Small intestine (tissue), 7 donors: ENCODE measurements around the gene HAS3. TPM values are rescaled to one million over a fixed set of nuclear protein-coding genes. Genes with fewer than 3 reads are reported as not detected.
"Not testable (repeated sequence)": the region's sequence is repeated elsewhere in the genome, so short reads cannot be mapped to it uniquely, and the experiment has no call there.

Source experiments
- DNase-seq, 2 donors: peaks; one replicate each; pipeline versions ENCODE4 v3.0.0 to v3.0.0-alpha.2; 2013
- FAIRE-seq: peaks from 2 replicates; lab custom pipeline; 2012; peaks lifted over from hg19 to GRCh38; lab: Jason Lieb, UNC
- H3K27ac ChIP-seq, 3 donors: one replicate each; pipeline ENCODE4 v1.5.1; 2013; ENCODE audit warnings: low read length in 2 of 3, mild to moderate bottlenecking in 2 of 3, control low read depth in 1 of 3, inconsistent platforms in 1 of 3, low read depth in 1 of 3, moderate library complexity in 1 of 3
- H3K27me3 ChIP-seq, 3 donors: one replicate each; pipeline ENCODE4 v1.6.1; 2013; ENCODE audit warnings: low read length in 3 of 3, inconsistent platforms in 1 of 3; ENCODE audit not compliant: control insufficient read depth in 3 of 3, insufficient read depth in 3 of 3
- H3K36me3 ChIP-seq, 3 donors: one replicate each; pipeline ENCODE4 v1.6.1; 2013; ENCODE audit warnings: low read length in 3 of 3, inconsistent platforms in 1 of 3, low read depth in 1 of 3, mild to moderate bottlenecking in 1 of 3, moderate library complexity in 1 of 3; ENCODE audit not compliant: control insufficient read depth in 3 of 3, insufficient read depth in 2 of 3
- H3K4me1 ChIP-seq, 3 donors: one replicate each; pipeline ENCODE4 v1.6.1; 2013; ENCODE audit warnings: low read length in 2 of 3, inconsistent platforms in 1 of 3, low read depth in 1 of 3, mild to moderate bottlenecking in 1 of 3, moderate library complexity in 1 of 3; ENCODE audit not compliant: control insufficient read depth in 3 of 3, insufficient read depth in 2 of 3
- H3K4me3 ChIP-seq, 3 donors: one replicate each; pipeline ENCODE4 v1.5.1; 2013; ENCODE audit warnings: low read length in 3 of 3, control low read depth in 1 of 3, inconsistent platforms in 1 of 3, low read depth in 1 of 3, mild to moderate bottlenecking in 1 of 3, moderate library complexity in 1 of 3
- H3K9me3 ChIP-seq, 2 donors: one replicate each; pipeline ENCODE4 v1.6.1; 2013; ENCODE audit warnings: low read depth in 1 of 2, low read length in 1 of 2; ENCODE audit not compliant: control insufficient read depth in 2 of 2, insufficient read depth in 1 of 2
- WGBS, 3 donors: extraction: QIAGEN DNeasy Blood & Tissue Kit; methylation state at CpG; one replicate each; pipeline ENCODE4 v1.1.7; 2013; 5-methylcytosine and 5-hydroxymethylcytosine counted together
- polyA plus RNA-seq, 4 donors: library from polyadenylated mRNA; stranded (reverse) in 3 of 4; unstranded in 1 of 4; fragments of 200-250 nt in 3 of 4; fragments of 120-200 nt in 1 of 4; gene quantifications; one replicate each; pipeline versions ENCODE4 v1.2.1 to v1.2.3, GENCODE V29; 2013
- donor health status: healthy with polysubstance abuse.
- donor health status: control.
- donor health status: control.
- donor health status: Bipolar disorder and iron deficiency.
- donor health status: healthy.

The HAS3 gene
- polyA plus RNA-seq, 4 donors, result 0.67 to 5.3 (median 0.94) TPM

DNA sequence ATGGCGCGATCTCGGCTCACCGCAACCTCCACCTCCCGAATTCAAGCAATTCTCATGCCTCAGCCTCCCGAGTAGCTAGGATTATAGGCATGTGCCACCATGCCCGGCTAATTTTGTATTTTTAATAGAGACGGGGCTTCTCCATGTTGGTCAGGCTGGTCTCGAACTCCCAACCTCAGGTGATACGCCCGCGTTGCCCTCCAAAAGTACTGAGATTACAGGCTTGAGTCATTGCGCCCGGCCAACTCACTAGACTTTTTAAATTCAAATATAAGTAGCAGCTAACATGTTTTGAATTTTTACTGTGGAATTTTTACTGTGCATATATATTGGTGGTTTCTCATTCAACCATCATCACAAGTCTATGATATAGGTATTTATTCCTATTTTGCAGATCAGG is 19.5 kb downstream of the HAS3 start:
- not testable (repeated sequence) for H3K27ac ChIP-seq, DNase-seq, H3K4me1 ChIP-seq, H3K27me3 ChIP-seq, H3K4me3 ChIP-seq, H3K9me3 ChIP-seq, FAIRE-seq
- H3K36me3 ChIP-seq, result peaks cover under 1 to 30% (median 3%) of the 10 kb centered on the region in 3 donors
- 96 to 97% (median 96%) methylated on average over 14 of the region's 14 CpGs for WGBS, 3 donors

GRCh38 chr16:69126221-69126620 is 20.8 kb downstream of the HAS3 start:
- Histone ChIP-seq H3K36me3 (peaks cover 0 to 18% (median 2%) of the 10 kb centered on the region in 3 donors), H3K27ac (no peak overlapping the region), H3K27me3 (no peaks in the 10 kb centered on the region), H3K4me3 (no peak overlapping the region), H3K9me3 (no peaks in the 10 kb centered on the region), H3K4me1 (peaks cover 0 to 4% (median 2%) of the 10 kb centered on the region in 3 donors)
- no peak for DNase-seq
- FAIRE-seq, result no peak
- WGBS, 3 donors, result 74 to 84% (median 83%) methylated on average over 3 of the region's 3 CpGs

GRCh38 chr16:69126801-69127200 is 21.3 kb downstream of the HAS3 start:
- not testable (repeated sequence) for H3K27me3 ChIP-seq, H3K9me3 ChIP-seq, FAIRE-seq, H3K4me3 ChIP-seq, H3K4me1 ChIP-seq, H3K27ac ChIP-seq, DNase-seq
- H3K36me3 ChIP-seq, result peaks cover 0 to 18% (median 2%) of the 10 kb centered on the region in 3 donors
- WGBS, 3 donors, result 97% methylated on average over 10 of the region's 10 CpGs

DNA sequence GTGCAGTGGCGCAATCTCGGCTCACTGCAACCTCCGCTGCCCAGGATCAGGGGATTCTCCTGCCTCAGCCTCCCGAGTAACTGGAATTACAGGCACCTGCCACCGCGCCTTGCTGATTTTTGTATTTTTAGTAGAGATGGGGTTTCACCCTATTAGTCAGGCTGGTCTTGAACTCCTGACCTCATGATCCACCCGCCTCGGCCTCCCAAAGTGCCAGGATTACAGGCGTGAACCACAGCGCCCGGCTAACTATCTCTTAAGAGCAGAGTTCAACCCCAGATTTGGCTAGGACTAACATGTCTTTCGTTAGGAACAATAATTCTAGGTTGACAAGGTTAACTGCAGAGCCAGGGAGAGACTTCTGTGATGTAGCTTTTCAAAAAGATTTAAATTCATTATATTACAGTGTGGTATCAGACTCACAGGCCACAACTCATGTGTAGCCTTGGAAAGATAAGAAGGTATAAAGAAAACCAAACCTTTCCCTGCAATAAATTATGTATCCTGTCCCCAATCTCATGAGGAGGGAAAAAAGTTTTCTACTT is 22.6 kb downstream of the HAS3 start:
- H3K27me3 ChIP-seq, result no peaks in the 10 kb centered on the region
- WGBS, 3 donors, result 55 to 80% (median 76%) methylated on average over 12 of the region's 12 CpGs
- DNase-seq (peak in 1 of 2 donors; percentile 25), FAIRE-seq (no peak)
- no peak overlapping the region for H3K27ac ChIP-seq
- H3K4me1 ChIP-seq, result peaks cover 0 to 6% (median 2%) of the 10 kb centered on the region in 3 donors
- no peaks in the 10 kb centered on the region for H3K9me3 ChIP-seq
- no peak overlapping the region for H3K4me3 ChIP-seq
- H3K36me3 ChIP-seq, result peaks cover 0 to 16% (median 2%) of the 10 kb centered on the region in 3 donors

DNA sequence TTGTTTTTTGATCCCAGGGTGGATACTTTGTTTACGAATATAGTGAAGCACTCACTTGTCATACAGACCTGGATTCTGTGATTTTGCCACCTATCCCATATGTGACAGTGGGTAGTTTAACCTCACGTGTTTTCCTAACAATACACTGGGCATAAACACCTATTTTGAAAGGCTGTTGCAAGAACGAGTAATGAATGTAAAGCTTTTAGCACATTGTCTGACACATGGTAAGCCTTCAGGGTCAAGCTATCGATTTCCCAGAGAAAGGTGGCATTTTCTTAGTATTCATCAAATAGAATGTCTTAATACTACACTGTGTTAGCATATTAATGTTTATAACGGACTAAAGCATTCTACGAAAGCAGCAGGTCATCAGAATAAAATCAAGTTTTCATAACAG is 25.0 kb downstream of the HAS3 start:
- Histone ChIP-seq H3K9me3 (no peaks in the 10 kb centered on the region), H3K27ac (no peak overlapping the region), H3K36me3 (peaks cover 0 to 10% (median 2%) of the 10 kb centered on the region in 3 donors), H3K27me3 (no peaks in the 10 kb centered on the region), H3K4me3 (no peak overlapping the region), H3K4me1 (peaks cover 2 to 9% (median 8%) of the 10 kb centered on the region in 3 donors)
- no peak for DNase-seq
- no peak for FAIRE-seq
- WGBS, 3 donors, result 65 to 73% (median 68%) methylated on average over 6 of the region's 6 CpGs

- H3K4me1 ChIP-seq, result peaks cover 2 to 9% (median 8%) of the 10 kb centered on the region in 3 donors
- H3K9me3 ChIP-seq, result no peaks in the 10 kb centered on the region
- FAIRE-seq, result no peak
- H3K27me3 ChIP-seq, result no peaks in the 10 kb centered on the region
- peak overlapping the region; percentile 75 to 95 (median 86) for H3K27ac ChIP-seq
- peak overlapping the region; percentile 84 to 99 (median 85) for H3K4me3 ChIP-seq
- DNase-seq, result no peak
- WGBS, 3 donors, result 2 to 3% (median 2%) methylated on average over 13 to 15 of the region's 15 CpGs
- H3K36me3 ChIP-seq, result peaks cover 0 to 15% (median 2%) of the 10 kb centered on the region in 3 donors
Observed at GRCh38 chr16:69131167-69131838, 25.9 kb downstream of the HAS3 start.

DNA sequence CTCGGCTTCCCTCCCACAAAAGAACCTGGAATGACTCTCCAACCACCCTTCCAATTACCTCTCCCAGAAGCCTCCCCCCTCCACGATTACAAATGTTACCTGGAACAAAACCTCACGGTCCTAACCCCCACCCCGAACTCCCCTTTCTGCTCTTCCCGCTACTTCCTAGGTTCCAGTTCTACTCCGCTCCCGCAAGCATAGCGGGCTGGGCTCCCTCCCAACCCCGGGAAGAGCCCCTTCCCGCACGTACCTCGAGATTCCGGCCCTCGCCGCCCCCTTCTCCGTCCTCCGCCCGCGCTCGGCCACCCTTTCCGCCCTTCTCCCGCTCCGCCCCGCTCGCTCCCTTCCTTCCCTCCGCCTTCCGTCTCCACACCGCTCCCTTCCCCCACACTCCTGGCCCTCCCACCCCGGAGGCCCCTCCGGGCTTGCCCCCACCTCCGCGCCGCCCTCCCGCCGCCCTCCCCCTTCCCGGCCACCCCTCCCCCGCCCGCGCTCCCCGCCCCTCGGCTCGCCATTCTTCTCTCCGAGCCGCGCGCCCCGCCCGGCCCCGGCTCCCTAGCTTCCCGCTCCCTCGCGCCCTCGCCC is 26.5 kb downstream of the HAS3 start:
- DNase-seq, result peak; percentile 55 to 94
- Histone ChIP-seq H3K4me1 (peaks cover 2 to 9% (median 8%) of the 10 kb centered on the region in 3 donors), H3K9me3 (no peaks in the 10 kb centered on the region), H3K4me3 (peak overlapping the region; percentile 84 to 99 (median 85)), H3K36me3 (peaks cover 0 to 18% (median 2%) of the 10 kb centered on the region in 3 donors), H3K27me3 (no peaks in the 10 kb centered on the region), H3K27ac (peak overlapping the region; percentile 86 to 95 (median 88))
- WGBS, 3 donors, result 0 to 1% (median 1%) methylated on average over 31 to 53 of the region's 53 CpGs
- no peak for FAIRE-seq

DNA sequence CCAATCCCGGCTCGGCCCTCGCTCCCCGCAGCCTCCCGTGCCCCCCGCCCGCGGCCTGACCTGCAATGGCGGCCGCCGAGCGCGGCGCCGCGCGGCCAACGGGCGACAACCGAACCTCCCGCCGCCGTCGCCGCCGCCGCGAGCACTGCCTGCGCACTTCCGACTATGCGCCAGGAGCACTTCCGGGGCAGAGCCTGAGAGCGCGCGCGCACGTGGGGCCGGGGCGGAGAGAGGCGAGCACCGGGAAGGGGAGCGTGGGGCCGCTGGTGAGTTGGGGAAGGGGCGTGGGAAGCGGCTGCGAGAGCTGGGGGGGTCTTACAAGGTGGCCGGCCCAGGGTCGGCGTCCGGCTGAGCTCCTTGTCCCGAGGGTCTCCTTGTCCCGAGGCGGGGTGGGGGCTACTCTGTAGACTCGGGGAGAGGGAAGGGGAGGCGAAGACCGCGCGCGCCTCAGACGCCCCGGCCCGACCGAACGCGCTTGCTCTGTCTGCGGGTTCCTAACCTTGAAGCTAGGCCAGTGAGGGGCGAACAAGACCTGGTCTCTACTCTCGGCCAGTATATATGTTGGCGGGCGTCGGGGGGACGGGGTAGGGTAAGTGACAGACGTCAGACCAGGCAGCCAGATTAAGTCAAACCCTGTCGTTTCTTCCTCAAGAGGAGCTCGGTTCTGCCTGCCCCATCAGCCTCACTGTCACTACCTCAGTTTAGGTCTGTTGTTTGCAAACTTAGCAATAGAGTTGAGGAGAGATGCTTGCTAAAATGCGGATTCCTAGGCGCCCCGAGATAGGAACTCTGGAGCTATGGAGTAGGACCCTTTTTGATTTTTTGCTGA is 27.2 kb downstream of the HAS3 start, which contains the start of the genes CHTF8 and UTP4:
Gene CHTF8, minus strand, starts transcription at position 165 of the 829 bp plus-strand sequence. CDS start 11,130 bp downstream, outside the sequence.
Gene UTP4, plus strand, starts transcription at position 226 of the 829 bp plus-strand sequence. CDS start 811 bp downstream, outside the sequence.
- 0 to 1% (median 0%) methylated on average over 53 to 78 of the region's 78 CpGs for WGBS, 3 donors
- no peaks in the 10 kb centered on the region for H3K27me3 ChIP-seq
- FAIRE-seq, result no peak
- no peaks in the 10 kb centered on the region for H3K9me3 ChIP-seq
- H3K4me1 ChIP-seq, result peaks cover 2 to 9% (median 8%) of the 10 kb centered on the region in 3 donors
- H3K27ac ChIP-seq, result peak within 1 kb of the TSS; percentile 86 to 95 (median 88)
- H3K4me3 ChIP-seq, result peak within 1 kb of the TSS; percentile 84 to 99 (median 85)
- DNase-seq, result peak; percentile 83 to 96
- H3K36me3 ChIP-seq, result peaks cover 0 to 18% (median 2%) of the 10 kb centered on the region in 3 donors
